DMS53 treated with DMSO at 0.1 percent for 48 hours (cell line): ENCODE measurements around the gene AGMO.
"Not testable (repeated sequence)": the region's sequence is repeated elsewhere in the genome, so short reads cannot be mapped to it uniquely, and the experiment has no call there.

Experiments used
- DNase-seq: peaks from one replicate; lab custom pipeline; 2025; ENCODE audit not compliant: unreplicated experiment; lab: John Stamatoyannopoulos, UW

AGMO gene

GRCh38 chr7:15560968-15561367 lies 847 bp downstream of the AGMO start:
- no peak for DNase-seq

DNA sequence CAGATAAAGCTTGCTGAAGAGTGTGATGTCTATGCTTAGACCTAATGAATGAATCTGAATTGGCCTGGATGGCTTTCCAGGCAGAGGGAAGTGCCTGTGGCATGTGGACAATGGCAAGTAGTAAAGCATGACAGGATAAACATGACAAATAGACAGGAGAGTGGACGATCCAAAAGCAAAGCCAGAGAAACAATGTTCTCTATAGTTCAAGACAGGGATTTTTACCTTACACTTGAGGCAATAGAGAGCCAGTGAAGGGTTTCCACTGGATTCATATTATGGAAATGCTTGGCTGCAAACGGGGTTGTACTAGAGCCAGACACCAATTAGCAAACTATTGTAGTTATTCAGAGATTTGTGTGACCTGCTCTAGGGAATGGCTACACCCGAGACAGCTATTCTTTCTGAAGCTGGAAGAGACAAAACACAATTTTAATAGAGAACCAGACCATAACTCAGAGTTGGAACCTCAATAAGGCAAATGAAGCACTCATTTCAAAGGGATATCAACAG lies 2.3 kb downstream of the AGMO start:
- no peak for DNase-seq

GRCh38 chr7:15558756-15559155 lies 3.1 kb downstream of the AGMO start:
- no peak for DNase-seq

- DNase-seq = no peak
These were observed 4.1 kb downstream of the AGMO start for GRCh38 chr7:15557686-15558085.

GRCh38 chr7:15557186-15557585 lies 4.6 kb downstream of the AGMO start:
- DNase-seq = peak; percentile 33

DNA sequence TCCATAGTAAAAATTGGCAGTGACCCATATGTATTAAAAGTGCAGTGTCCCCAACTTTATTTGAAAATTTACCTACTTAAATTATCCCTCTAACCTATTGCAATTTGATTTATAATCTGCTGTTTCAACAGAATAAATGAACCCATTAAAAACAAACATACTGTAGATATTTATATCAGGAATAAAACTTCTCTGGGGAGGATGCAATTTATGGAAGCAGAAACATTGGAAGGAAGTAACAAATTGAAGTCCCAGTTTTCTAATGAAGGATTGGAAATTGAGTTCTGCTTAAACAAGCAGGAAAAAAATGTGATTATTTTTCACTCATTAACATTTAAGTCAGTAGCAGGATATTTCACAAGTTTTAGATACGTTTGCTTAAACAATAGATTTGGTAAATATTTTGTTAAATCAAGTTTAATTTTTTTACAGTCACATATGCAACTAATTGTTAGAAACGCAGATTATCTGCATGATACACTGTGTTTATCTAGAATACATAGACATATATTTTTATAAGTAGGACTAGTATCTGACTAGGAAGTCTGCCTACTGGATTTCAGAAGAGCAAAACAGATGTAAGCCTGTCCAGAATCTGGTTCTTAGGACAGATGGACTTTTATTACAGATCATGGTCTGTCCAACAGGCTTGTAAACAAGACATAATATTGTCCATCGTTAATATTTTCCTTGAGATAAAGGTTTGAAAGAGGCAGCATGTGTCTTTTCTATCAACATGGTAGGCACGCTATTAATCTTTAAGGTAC lies 5.3 kb downstream of the AGMO start:
- no peak for DNase-seq

DNA sequence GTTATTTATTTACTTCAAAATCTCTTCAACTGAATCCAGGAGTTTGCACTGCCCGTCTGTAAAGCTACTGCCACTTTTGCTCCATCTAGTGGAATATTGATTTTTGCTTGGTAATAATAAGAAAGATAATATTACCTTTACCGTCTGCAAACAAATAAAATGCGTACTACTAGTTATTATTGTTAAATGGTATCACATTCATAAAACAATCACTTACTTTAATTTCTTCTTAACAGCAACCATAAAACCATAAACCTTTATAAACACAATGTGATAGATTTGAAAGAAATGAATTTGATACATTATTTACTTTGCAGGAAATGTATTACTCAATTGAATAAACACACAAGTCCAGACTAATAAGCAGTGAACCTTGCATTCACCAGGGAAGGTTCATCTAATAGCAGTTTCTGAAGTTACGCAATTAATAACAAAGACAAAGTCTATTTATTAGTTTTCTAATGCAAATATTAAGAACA lies 6.4 kb downstream of the AGMO start:
- DNase-seq = peak; percentile 43

DNA sequence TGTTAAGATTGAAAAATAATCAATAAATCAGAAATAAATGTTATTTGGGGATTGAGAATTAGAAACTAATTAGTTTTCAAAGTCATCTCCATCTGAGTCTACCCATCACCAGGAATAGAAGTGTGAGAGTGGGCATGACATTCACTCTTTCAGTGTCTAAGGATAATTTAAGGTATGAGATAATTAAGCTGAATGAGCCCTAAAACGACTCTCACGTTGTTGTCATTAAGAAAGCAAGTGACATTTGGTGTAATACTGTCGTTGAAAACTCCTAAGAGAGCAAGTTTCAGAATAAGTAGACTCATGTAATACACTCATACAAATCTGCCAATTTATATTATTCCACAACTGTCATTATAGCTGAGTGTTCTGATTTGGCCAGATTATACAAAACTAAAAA lies 7.1 kb downstream of the AGMO start:
- no peak for DNase-seq

GRCh38 chr7:15554081-15554480 lies 7.7 kb downstream of the AGMO start:
- DNase-seq = no peak

GRCh38 chr7:15547320-15547719 lies 14.5 kb downstream of the AGMO start:
- not testable (repeated sequence) for DNase-seq

DNA sequence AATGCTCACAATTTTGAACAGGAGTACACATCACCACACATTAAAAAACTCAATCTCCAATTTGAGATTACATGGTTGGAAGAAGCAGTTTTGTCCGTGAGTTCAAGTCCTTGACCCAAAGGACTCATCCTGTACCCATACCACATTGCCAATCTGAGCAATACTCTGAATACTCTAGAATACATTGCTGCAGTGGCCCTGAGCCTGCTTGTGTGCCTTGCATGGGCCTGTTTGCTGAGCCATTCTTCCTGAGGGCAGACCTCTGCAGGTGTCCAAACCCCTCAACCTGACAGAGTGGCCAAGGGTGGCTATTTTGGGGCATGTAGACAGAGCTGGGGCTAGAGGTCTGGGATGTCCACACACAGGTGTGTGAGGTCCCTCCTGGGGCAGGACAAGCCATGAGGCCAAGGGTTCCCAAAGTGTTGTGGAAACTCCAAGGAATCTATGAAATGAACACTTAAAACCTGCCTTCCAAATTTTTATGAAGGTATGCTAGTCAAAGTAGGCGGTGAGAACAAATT lies 15.5 kb downstream of the AGMO start:
- DNase-seq = no peak

DNA sequence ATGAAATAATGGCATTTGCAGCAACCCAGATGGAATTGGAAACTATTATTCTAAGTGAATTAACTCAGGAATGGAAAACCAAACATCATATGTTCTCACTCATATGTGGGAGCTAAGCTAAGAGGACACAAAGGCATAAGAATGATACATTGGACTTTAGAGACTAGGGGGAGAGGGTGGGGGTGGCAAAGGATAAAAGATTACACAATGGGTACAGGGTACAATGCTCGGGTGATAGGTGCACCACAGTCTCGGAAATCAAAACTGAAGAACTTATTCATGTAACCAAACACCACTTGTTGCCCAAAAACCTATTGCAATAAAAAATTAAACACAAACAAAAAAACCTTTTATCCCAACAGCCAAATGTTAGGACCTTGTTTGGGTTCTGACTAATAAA lies 17.8 kb downstream of the AGMO start:
- DNase-seq = no peak

GRCh38 chr7:15543256-15543655 lies 18.6 kb downstream of the AGMO start:
- no peak for DNase-seq

DNA sequence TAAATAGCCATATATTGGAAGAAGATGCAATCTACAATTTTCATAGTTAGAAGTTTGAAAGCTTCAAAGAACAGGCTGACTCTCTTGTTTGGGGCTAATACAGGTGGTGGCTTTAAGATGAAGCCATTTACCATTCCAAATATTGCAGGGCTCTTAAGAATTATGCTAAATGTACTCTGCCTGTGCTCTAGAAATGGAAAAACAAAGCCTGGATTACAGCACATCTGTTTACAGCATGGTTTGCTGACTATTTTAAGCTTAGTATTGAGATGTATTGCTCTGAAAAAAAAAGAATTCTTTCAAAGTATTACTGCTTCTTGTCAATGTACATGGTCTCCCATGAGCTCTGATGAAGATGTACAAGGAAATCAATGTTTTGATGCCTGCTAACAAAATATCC lies 34.2 kb downstream of the AGMO start:
- no peak for DNase-seq

GRCh38 chr7:15525652-15526263 lies 36.1 kb downstream of the AGMO start:
- no peak for DNase-seq

- no peak for DNase-seq
These were observed 37.7 kb downstream of the AGMO start for GRCh38 chr7:15524077-15524476.

GRCh38 chr7:15517865-15518264 lies 44.0 kb downstream of the AGMO start:
- DNase-seq = not testable (repeated sequence)

DNA sequence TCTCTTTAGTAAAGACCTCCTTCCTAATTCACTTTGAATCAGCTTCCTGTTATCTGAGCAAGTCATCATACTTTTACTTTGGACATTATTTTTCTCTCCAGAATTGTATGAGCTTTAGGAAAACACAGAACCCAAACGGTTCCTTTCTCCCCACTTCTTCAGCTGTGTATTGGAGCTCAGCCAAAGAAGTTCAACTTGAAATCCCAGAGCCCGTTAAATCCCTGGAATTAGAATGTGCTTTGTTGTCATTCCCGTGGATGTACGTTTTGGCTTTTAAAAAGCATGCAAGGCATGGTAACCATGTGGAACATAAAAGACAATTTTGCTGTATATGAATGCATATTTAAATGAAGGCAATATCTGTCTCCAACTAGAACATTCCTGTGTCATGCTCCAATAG lies 46.6 kb downstream of the AGMO start:
- no peak for DNase-seq

- no peak for DNase-seq
These were observed 53.6 kb downstream of the AGMO start for GRCh38 chr7:15508258-15508657.

GRCh38 chr7:15507708-15508107 lies 54.1 kb downstream of the AGMO start:
- DNase-seq = no peak

DNA sequence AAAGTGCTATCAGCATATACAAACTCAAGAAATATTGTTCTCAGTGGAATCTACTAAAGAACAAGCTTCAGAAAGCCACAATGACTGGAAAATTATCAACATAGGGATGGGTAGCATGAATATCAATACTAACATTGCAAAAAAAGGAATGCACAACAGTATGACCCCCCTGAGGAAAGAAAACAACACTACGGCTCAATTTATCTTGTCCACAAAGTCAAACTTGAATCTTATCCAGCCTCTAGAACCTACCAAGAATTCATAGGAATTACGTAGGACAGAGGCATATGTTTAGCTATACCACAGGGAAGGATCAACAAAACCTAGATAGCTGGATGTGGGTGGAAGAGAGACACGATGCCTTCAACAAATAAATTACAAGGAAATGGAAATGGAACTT lies 54.6 kb downstream of the AGMO start:
- DNase-seq = no peak

GRCh38 chr7:15505761-15506160 lies 56.1 kb downstream of the AGMO start:
- no peak for DNase-seq
